ENCODE results near the gene LOXL4.

Gene LOXL4

GRCh38 chr10:98267894-98268693 is at the start of gene LOXL4:
Gene LOXL4, minus strand, starts transcription at chr10:98268194. Its CDS starts 5,175 bp downstream, at chr10:98263019.
- DNase-seq = peak; percentile 33 to 54 (median 37)

GRCh38 chr10:98316661-98317060 is 48.7 kb upstream of the LOXL4 start:
- DNase-seq = peak; percentile 65 to 87 (median 85)

- DNase-seq = peak; percentile 22 to 39 (median 30)
These were observed 48.2 kb upstream of the LOXL4 start for GRCh38 chr10:98316170-98316569.

GRCh38 chr10:98314532-98315284 is 46.7 kb upstream of the LOXL4 start:
- peak; percentile 71 to 83 (median 80) for DNase-seq

GRCh38 chr10:98313598-98313997 is 45.6 kb upstream of the LOXL4 start:
- no peak for DNase-seq

GRCh38 chr10:98312822-98313221 is 44.8 kb upstream of the LOXL4 start:
- no peak for DNase-seq

DNA sequence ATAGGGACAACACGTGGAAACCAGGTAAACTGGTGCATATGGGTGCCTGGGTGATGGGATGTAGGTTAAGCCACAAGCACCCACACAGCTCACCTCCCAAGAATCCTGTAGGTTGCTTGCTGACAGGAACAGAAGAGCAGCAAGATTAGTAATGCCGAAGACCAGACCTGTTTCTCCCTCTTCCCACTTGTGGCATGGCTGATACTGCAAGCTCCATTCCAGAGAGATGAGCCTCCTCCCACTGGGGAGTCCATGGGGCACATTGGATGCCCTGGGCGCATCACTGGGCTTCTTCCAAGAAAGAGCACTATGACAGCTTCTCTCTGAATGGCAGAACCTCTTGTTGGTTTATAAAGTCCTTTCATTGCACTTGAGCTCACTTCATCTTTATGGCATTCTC is 44.4 kb upstream of the LOXL4 start:
- no peak for DNase-seq

DNA sequence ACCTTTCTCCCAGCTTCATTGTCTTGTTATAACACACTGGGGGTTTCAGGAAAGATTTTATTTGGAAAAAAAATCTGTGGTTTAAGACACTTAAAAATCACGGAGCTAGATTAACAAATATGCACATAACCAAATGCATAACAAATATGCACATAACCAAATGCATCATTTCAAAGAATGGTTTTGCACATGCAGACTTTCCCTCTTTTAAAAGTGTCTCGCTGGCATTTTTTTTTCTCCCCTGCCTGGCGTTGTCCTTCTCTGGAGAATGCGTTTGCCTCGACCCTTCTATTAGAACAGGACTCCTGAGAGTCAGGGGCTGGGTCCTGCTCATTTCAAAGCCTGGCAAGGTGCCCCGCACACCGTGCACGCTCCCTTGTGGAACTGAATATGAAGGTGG is 42.7 kb upstream of the LOXL4 start:
- no peak for DNase-seq

GRCh38 chr10:98309366-98310355 is 41.7 kb upstream of the LOXL4 start:
- peak; percentile 60 to 79 (median 72) for DNase-seq

DNA sequence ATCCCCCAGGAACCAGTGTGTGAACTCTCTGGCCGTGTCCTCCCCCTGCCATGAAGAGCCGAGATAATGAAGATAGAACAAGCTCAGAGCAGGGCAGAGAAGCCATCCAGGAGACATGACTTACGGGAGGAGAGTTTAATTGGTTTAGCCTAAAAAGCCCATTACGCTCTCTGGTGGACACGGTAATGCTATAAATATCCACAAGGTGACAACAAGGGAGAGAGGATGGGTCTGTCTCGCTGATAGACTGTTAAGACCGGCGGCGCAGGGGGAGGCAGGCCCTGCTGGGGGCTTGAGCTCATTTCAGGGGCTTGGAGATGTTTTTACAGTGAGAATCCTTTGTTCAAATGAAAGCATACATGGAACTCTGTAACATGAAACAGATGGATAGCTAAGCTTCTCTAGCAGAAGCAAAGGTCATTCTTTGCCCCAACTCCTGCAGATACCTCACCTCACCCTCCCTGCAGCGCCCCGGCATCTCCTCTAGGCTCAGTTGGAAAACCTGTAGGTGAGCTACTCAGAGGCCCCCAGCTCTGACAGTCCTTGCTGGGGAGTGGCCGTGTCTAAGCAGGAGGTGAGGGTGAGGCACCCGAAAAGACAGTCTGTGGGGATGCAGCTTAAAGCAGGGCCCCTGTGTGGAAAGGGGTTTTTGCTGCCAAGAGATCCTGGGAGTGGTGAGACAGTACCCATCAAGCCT is 40.8 kb upstream of the LOXL4 start:
- DNase-seq = no peak

DNA sequence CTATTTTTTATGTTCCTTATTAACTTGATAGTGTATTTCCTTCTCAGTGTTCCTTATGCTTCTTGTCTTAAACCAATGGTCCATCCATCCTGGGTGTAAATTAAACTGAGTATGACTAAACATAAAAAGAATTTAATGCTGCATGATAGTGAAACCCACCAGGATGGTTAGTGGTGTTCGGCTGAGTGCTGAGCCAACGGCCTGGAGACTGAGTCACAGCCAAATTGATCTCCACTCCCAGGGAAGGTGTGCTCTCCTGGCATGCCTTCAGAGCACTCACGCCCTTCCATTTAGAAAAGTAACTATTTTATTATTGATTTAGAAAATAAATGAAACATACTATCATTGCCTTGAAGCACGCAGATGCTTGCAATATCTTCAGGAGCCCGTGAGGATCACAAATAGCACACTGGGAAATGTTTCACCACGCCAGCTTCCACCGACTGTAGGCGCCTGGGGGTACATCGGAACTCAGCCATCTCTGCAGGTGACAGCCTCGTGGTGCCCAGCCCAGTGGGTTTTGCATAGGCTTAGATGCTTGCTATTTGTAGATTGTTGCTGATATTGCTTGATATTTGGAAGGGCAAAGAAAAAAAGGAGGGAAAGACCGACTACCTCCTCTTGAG is 40.0 kb upstream of the LOXL4 start:
- DNase-seq = no peak

DNA sequence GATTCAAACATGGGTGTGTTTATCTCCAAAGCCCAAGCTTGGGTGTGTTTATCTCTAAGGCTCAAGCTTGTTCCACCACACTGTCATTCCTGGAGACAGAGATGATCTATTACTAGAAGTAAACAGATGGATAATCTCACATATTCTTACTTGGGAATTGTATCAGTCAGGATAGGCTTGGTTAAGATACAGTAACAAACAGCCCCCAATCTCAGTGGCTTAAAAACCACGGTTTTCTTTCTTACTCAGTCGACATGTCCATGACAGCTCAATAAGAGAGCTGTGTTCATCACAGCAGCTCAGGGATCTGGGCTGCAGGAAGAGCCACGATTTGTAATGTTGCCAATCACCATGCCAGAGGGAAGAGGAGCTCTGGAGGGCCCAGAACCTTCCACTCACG is 38.5 kb upstream of the LOXL4 start:
- DNase-seq = no peak

DNA sequence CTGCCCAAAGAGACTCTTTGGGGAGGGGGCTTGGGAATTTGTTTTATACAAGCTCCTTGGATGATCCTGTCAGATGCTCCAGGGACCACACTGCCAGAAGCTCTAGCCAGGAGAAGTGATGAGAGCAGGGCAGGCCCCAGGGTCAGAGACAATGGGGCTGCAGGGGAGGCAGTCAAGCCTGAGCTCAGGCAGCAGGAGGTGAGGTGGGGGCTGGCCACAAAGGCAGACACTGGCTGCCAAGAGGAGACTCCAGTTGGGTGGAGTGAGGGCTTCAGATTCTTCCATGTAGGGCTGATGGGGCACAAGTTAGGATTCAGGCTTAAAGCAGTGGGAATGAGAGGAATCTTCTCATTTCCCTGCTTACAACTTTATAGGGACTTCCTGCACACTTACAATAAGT is 35.6 kb upstream of the LOXL4 start:
- no peak for DNase-seq

DNA sequence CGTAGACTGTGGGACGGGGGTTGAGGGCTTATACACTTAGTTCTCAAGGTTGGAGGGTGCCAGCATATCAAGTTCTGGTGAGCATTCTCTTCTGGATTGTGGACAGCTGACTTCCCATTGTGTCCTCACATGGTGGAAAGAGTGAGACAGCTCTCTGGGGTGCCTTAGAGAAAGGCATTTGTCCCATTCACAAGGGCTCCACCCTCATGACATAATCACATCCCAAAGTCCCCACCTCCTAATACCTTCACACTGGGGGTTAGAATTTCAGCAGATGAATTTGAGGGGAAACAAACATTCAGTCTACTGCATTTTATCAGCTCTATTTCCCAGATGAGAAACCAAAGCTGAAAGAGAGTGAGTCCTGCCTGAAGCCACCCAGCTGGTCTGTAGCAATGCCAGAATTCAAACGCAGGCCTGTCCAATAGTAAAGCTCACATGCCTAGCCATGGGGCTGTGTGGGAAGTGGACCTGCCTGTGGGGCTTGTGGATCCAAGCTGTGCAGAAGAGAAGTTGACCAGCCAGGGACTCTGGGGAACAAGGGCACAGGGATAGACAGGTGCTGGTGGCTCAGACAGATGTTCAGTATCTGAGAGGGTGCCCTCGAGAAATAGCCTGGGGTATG is 34.9 kb upstream of the LOXL4 start:
- no peak for DNase-seq

GRCh38 chr10:98301664-98302319 is 33.8 kb upstream of the LOXL4 start:
- no peak for DNase-seq

GRCh38 chr10:98300526-98301229 is 32.7 kb upstream of the LOXL4 start:
- no peak for DNase-seq

GRCh38 chr10:98299341-98299740 is 31.3 kb upstream of the LOXL4 start:
- no peak for DNase-seq

GRCh38 chr10:98296524-98296923 is 28.5 kb upstream of the LOXL4 start:
- DNase-seq = no peak

DNA sequence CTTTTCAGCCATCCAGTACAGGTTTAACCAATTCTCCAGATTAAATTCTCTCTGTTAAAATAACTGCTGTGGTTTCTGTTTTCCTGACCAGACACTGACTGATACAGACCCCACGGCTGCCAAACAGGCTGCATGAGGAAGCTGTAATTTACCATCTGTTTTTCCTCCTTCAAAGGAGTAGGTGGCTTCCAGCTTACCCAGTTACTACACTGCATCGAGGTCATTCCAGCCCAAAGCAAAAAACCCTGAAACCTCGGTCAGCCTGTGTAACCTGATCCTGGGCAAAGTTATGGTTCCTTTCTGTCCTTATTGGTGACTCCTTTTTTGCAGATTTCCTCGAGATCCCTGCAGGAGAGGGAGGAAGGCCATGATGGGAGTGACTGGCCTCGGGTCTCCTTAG is 27.9 kb upstream of the LOXL4 start:
- peak; percentile 20 to 44 (median 31) for DNase-seq

DNA sequence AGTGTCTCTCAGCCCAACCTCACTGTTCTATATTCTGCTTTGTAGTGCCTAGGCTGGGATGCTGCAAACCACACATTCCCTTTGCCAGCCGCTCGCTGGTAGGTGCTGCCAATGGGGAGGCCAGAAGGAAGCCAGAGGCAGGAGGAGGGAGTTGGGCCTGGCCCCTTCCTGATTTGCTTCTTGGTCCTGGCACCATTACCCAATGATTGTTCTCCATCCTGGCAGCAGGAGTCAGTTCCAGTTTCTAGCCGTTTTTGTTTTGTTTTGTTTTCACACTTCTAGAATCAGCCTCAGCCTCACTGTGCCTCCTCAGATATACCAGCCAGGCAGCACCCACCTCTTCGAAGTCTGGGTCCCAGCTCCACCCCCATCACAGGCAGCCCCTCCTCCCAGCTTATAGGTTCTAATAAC is 27.4 kb upstream of the LOXL4 start:
- DNase-seq = peak; percentile 46 to 54 (median 51)
